GM18520 (cell line): Measurements from ENCODE around the gene BEND5.

ENCODE experiments used
- ATAC-seq: cut with Tn5 transposase; IDR thresholded peaks from one replicate; pipeline ENCODE4 v1.9.1; 2021; ENCODE audit not compliant: unreplicated experiment

BEND5 gene

DNA sequence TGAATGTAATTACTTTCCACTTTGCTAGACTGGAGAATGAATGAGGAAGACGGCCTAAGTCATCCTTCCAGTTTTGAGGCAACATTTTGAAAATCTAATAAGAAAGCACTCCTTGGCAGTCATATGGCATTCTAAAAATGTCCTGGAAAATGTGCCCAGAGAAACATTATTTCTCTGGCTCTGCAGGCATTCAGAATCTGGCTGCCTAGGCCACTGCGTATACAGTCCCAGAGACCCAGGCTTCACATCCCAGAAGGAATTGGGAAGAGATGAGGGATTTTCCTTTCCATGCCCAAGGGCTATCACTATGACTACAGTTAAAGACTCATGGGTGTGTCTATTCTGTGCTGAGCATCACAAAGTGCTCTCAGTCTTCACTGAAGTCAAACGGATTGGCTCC is 92.9 kb downstream of the BEND5 start:
- ATAC-seq = no peak

GRCh38 chr1:48681476-48682305 is 95.0 kb downstream of the BEND5 start:
- ATAC-seq = no peak

DNA sequence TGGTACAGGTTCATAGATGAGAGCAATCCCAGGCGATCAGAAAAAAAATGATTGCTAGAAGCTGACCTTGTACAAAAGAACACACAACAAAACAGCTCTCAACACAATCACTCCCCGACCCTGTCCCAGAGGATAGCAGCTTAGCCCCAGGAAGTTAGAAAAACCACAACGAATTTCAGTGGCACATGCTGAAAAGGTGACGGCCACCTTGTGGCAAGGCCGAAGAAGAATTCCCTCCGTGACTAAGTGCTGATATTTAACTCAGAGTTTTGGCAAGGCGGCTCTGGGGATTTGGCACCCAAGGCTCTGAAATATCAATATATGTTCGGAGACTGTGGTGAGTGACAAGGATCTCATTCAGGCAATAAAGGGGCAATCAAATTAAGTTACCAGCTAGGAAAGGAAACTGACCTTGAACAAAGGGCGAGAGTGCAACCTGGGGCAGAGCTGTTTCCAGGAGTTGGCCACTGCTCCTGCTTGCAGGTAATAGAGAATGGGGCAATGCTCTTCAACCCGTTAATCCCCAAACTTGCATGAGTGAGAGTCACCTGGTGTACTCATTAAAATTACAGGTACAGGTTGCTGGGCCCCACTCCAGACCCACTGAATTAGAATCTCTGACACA is 96.2 kb downstream of the BEND5 start:
- ATAC-seq = no peak

DNA sequence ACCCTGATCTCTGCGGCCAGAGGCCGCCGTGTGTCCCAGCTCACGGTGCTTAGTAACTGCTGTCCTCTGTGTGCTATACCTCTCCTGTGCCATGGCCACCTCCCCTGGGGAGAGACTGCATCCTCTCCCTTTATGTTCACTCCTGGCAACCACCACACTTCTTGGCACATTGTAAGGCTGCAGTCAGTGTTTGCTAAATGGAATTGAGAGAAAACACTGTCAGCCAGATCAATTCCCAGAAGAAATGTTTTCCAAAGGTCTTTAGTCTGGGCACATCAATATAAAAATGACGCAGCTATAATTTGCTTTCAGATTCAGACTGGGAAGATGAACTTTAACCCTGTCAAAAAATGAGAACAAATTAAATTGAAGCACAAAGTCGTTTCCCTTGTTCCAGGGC is 96.8 kb downstream of the BEND5 start:
- no peak for ATAC-seq

- ATAC-seq = peak; percentile 28
Observed at GRCh38 chr1:48678710-48679505, 97.8 kb downstream of the BEND5 start.
